ENCODE measurements around the gene CCDC51. TPM values are rescaled to one million over a fixed set of nuclear protein-coding genes. Genes with fewer than 3 reads are reported as not detected.

Gene CCDC51
- total and polyA plus RNA-seq, 7 donors, result 9.4 to 22.5 (median 13.3) TPM

DNA sequence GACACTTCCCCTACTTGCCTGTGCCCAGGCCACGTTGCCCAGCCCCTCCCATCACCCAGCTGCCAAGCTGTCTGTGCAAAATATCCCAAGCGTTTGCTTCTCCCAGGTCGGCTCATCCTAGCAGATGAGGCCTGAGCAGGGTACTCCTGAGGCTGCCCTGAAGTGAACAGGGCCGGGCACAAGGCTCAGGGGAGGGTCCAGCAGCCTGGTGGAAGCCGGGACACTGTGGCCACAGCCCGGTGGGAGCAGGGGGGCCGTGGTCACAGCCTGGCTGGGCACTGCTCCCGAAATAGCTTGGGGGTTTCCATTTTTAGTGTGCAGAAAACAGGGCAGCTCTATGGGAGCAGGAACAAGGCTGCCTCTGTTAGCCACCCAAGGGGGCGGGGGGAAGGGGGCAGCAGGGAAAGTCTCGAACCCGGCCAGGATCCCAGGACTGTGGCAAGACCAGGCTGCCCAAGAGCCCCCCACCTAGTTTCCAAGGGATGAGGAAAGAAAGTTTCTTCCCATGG lies 13.5 kb downstream of the CCDC51 start:
- 36 to 63% methylated on average over 11 of the region's 11 CpGs for WGBS, 2 donors
- peak overlapping the region; percentile 92 to 96 (median 93) for H3K27ac ChIP-seq
- intact Hi-C loops (cut with DNase I), result no loop called here
- peak overlapping the region in 3 of 4 donors; percentile 66 to 93 (median 87) for H3K4me3 ChIP-seq
- H3K36me3 ChIP-seq, result peaks cover 0 to 12% (median 2%) of the 10 kb centered on the region in 4 donors
- H3K9me3 ChIP-seq, result no peaks in the 10 kb centered on the region
- peak; percentile 79 for DNase-seq
- no peaks in the 10 kb centered on the region for H3K27me3 ChIP-seq
- peaks cover 2 to 84% (median 80%) of the 10 kb centered on the region in 4 donors for H3K4me1 ChIP-seq
- TF ChIP-seq POLR2A (IDR thresholded peaks at IDR 0.05) (no peak), EP300 (IDR thresholded peaks at IDR 0.05) (no peak), POLR2AphosphoS5 (IDR thresholded peaks at IDR 0.05) (peak in 3 of 4 donors; percentile 53 to 78 (median 57))
- TF ChIP-seq, protein P1, sequence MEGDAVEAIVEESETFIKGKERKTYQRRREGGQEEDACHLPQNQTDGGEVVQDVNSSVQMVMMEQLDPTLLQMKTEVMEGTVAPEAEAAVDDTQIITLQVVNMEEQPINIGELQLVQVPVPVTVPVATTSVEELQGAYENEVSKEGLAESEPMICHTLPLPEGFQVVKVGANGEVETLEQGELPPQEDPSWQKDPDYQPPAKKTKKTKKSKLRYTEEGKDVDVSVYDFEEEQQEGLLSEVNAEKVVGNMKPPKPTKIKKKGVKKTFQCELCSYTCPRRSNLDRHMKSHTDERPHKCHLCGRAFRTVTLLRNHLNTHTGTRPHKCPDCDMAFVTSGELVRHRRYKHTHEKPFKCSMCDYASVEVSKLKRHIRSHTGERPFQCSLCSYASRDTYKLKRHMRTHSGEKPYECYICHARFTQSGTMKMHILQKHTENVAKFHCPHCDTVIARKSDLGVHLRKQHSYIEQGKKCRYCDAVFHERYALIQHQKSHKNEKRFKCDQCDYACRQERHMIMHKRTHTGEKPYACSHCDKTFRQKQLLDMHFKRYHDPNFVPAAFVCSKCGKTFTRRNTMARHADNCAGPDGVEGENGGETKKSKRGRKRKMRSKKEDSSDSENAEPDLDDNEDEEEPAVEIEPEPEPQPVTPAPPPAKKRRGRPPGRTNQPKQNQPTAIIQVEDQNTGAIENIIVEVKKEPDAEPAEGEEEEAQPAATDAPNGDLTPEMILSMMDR (IDR thresholded peaks at IDR 0.05), result no peak

DNA sequence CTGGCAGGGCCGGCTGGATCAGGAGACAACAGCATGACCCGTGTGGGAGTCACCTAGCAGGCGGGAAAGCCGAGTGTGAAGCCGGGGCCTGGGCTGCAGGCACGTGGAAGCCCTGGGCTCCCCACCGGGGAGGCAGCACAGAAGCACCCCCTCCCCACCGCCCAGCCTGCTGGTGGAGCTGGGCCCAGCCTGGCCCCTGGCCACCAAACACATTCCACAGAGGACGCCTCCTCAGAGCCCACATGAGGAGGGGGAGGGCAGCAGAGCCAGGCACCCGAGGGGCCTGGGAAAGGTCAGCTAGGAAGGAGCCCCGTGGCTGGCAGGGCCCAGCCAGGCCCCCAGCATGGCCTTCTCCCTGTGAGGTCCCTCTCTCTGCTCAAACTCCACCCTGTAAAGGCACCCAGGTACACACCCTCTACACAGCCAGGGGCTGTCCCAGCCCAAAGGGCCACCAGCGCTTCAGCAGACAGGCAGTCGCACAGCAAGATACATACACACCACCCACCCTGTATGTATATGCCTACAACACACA lies 14.6 kb downstream of the CCDC51 start:
- no peaks in the 10 kb centered on the region for H3K27me3 ChIP-seq
- TF ChIP-seq POLR2AphosphoS5 (IDR thresholded peaks at IDR 0.05) (peak in 2 of 4 donors; percentile 19 to 41), POLR2A (IDR thresholded peaks at IDR 0.05) (no peak)
- intact Hi-C loops (cut with DNase I), result loop anchor here (2.0 kb wide), 1 partner anchor 17 kb away; no protein-coding TSS in a partner anchor
- peaks cover 2 to 81% (median 74%) of the 10 kb centered on the region in 4 donors for H3K4me1 ChIP-seq
- peak; percentile 77 for DNase-seq
- H3K27ac ChIP-seq, result peak overlapping the region; percentile 92 to 96 (median 93)
- WGBS, 2 donors, result 76 to 77% methylated on average over 13 of the region's 13 CpGs
- H3K36me3 ChIP-seq, result peaks cover 0 to 21% (median 5%) of the 10 kb centered on the region in 4 donors
- H3K4me3 ChIP-seq, result peak overlapping the region in 1 of 4 donors; percentile 18
- no peaks in the 10 kb centered on the region for H3K9me3 ChIP-seq

DNA sequence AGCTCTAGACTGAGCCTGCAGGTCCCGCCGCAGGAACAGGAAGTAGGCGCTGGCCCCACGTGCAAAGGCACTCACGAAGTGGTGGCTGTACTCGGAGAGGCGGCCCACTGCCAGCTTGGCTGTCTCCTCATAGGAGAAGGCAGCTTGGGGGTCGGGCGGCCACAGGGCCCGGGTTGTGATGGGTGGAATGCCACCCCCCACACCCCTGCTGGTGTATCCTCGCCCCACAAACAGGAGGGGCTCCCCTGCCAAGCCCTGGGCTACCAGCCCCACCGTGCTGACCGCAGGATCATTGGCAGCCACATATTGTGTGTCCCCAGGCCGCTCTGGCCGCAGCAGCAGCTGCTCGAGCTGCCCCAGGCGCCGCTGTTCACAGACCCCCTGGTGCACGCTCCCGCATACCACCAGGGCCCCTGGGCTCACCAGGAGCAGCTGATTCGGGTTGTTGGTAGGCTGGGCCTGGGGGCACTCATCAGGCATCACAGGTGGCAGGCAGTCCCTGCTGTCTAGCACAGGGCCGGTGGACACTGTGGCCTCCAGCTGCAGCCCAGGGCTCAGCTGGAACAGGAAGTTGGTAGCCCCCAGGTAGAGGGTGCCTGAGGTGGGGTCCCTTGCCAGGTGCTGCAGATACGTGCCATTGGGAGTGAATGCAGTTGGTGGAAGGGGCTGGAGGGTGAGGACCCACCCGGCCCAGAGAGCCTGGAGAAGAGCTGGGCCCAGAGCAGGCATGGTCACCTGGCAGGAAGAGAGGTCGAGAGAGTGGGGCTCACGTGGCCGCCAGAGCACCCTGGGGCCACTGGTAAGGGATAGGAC lies 15.8 kb downstream of the CCDC51 start:
- H3K36me3 ChIP-seq, result peaks cover 3 to 34% (median 17%) of the 10 kb centered on the region in 4 donors
- H3K4me1 ChIP-seq, result peaks cover 2 to 72% (median 68%) of the 10 kb centered on the region in 4 donors
- H3K9me3 ChIP-seq, result no peaks in the 10 kb centered on the region
- H3K4me3 ChIP-seq, result no peak overlapping the region
- TF ChIP-seq, protein P1 (IDR thresholded peaks at IDR 0.05), result no peak
- no peak for TF ChIP-seq EP300 (IDR thresholded peaks at IDR 0.05)
- no peak for TF ChIP-seq POLR2A (IDR thresholded peaks at IDR 0.05)
- TF ChIP-seq POLR2AphosphoS5 (IDR thresholded peaks at IDR 0.05), result no peak
- WGBS, 2 donors, result 90% methylated on average over 27 of the region's 27 CpGs
- intact Hi-C loops (cut with DNase I), result loop anchor here (2.0 kb wide), 1 partner anchor 15 kb away; no protein-coding TSS in a partner anchor
- no peaks in the 10 kb centered on the region for H3K27me3 ChIP-seq
- DNase-seq, result no peak
- H3K27ac ChIP-seq, result peak overlapping the region; percentile 92 to 96 (median 93)

DNA sequence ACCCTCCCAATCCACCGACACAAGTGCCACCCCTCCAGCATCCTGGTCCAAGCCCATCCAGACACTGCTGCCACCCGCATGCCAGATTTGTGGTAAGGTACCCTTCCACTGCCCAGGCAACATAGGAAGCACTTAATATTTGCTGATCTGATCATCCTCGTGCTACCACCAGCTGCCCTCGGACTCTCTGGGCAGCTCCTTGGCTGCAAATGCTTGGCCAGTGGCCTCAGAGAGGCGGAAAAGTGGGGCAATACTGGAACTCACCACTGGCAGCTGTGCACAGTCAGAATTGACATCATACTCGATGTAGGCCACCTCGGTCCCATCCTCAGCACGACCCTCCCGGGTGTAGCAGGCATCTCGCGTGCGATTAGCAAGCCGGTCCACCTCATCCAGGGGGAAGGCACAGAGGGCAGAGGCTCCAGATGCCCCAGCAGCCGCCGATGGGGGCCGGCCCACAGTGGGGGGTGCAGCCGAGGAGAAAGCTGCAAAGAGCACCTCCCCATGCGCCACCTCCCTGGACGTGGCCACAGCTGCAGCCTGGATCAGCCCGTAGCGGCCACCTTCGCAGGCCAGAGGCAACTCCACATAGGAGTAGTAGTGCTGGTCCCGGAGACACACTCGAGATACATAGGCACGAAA lies 16.6 kb downstream of the CCDC51 start:
- 89 to 91% methylated on average over 25 of the region's 25 CpGs for WGBS, 2 donors
- Histone ChIP-seq H3K9me3 (no peaks in the 10 kb centered on the region), H3K27ac (peak overlapping the region in 3 of 4 donors; percentile 92 to 96 (median 92)), H3K4me3 (no peak overlapping the region), H3K36me3 (peaks cover 7 to 41% (median 23%) of the 10 kb centered on the region in 4 donors), H3K4me1 (peaks cover 2 to 68% (median 66%) of the 10 kb centered on the region in 4 donors), H3K27me3 (no peaks in the 10 kb centered on the region)
- no peak for DNase-seq
- intact Hi-C loops (cut with DNase I), result no loop called here
- no peak for TF ChIP-seq POLR2AphosphoS5 (IDR thresholded peaks at IDR 0.05)

DNA sequence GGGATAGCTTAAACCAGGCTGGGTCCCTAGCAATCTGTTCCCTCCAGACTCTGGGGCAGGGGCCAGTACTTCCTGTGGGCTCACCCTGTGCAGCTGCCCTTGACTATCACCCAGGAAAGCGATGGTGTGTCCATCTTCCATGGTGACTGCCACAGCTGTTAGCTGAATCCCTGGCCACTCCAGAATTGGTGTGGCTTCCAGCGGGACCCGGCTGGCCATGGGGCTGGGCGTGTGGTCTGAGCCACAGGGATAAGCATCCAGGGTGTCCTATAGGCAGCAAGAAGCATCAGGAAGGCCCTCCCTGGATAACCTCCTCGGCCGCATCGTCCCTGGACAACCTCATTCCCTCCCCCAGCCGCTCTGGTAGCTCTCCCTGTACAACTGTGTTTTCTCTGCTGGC lies 17.2 kb downstream of the CCDC51 start:
- H3K36me3 ChIP-seq, result peaks cover 7 to 48% (median 30%) of the 10 kb centered on the region in 4 donors
- WGBS, 2 donors, result 91% methylated on average over 8 of the region's 8 CpGs

More for the DNA sequence above, 17.2 kb downstream of the CCDC51 start:
- intact Hi-C loops (cut with DNase I), result no loop called here
- Histone ChIP-seq H3K27ac (peak overlapping the region in 3 of 4 donors; percentile 92 to 96 (median 92)), H3K4me3 (no peak overlapping the region), H3K27me3 (no peaks in the 10 kb centered on the region), H3K9me3 (no peaks in the 10 kb centered on the region), H3K4me1 (peaks cover 4 to 61% (median 59%) of the 10 kb centered on the region in 4 donors)
- DNase-seq, result no peak
- TF ChIP-seq POLR2A (IDR thresholded peaks at IDR 0.05) (no peak), POLR2AphosphoS5 (IDR thresholded peaks at IDR 0.05) (peak in 1 of 4 donors; percentile 40)
- TF ChIP-seq, protein P1 (IDR thresholded peaks at IDR 0.05), result no peak
